KOPT-K1 (cell line): Measurements from ENCODE around the gene B3GAT1.

Source experiments
- H3K27ac ChIP-seq: fragments of 200-600 bp; sonication (generic); 2 replicates; pipeline ENCODE4 v1.5.1; 2016; ENCODE audit warnings: antibody characterized with exemption, mild to moderate bottlenecking, low read depth, low read length; ENCODE audit not compliant: poor library complexity, severe bottlenecking
- H3K36me3 ChIP-seq: fragments of 200-600 bp; sonication (generic); 2 replicates; pipeline ENCODE4 v1.5.1; 2017; ENCODE audit warnings: antibody characterized with exemption, mild to moderate bottlenecking, low read length, moderate library complexity; ENCODE audit not compliant: insufficient read depth
- H3K9me3 ChIP-seq: fragments of 200-600 bp; sonication (generic); 2 replicates; pipeline ENCODE4 v1.5.1; 2017; ENCODE audit warnings: antibody characterized with exemption, low read length, mild to moderate bottlenecking; ENCODE audit not compliant: insufficient read depth, poor library complexity, severe bottlenecking

The B3GAT1 gene

DNA sequence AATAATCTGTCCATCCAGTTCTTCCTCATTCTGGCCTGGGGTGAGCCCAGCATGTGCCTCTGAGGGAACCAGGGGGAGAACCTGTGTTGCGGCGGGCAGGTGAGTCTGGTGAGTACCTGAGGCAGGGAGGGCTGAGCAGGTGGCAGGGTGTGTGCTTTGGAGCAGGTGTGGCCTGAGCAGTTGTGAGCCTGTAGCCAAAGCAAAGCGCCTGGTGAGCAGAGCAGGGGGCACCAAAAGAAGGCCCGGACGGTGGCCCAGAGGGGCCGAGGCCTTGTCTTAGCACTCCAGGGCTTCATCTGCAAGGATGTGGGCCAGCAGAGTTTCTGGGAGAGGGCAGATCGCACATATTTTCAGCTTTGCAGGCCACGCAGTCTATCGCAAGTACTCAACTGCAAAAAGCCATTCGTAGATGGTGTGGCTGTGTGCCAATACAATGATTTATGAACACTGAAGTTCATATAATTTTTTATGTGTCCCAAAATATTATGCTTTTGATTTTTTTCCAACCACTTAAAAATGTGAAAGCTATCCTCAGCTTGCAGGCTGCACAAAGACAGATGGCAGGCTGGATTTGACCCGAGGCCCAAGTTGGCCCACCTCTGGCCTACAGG lies 71.6 kb downstream of the B3GAT1 start:
- H3K36me3 ChIP-seq, result no peaks in the 10 kb centered on the region

DNA sequence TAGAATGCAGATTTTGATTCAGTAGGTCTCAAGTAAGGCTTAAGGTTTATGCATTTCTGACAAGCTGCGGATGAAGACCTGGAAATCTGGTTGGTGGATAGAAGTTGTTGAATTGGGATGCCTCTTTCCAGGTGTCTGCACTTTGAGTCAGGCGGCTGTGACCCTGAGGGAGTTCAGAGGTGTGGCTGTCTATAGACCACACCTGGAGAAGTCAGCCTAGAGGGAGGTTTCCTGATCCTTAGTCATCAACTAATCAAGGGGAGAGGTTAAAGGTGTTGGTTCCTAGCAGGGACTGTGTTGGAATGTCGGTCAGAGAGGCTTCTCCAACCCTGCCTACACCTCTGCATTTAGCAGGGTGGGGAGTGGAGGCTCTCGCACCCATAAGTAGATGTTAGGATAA lies 72.3 kb downstream of the B3GAT1 start:
- no peaks in the 10 kb centered on the region for H3K9me3 ChIP-seq
- no peak overlapping the region for H3K27ac ChIP-seq
- no peaks in the 10 kb centered on the region for H3K36me3 ChIP-seq

More for the DNA sequence above, 71.6 kb downstream of the B3GAT1 start:
- Histone ChIP-seq H3K27ac (no peak overlapping the region), H3K9me3 (no peaks in the 10 kb centered on the region)

DNA sequence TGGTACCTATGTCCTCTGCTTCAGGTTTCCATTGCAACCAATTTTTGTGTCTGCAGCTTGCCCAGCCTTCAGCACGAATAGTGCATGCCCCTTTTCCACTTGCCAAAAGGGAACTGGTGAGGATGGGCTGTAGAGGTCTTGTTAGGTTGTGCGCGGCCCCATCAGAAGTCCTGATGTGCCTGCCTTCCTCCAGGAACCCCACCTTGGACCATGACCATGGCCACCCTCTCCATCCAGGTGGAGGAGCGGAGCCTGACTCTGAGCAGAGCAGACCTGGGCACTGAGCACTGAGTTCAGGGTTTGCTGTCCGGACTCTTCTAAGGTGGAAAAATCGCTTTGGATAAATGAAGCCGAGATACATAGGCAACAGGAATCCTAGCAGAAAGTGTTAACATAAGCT lies 73.4 kb downstream of the B3GAT1 start:
- Histone ChIP-seq H3K36me3 (no peaks in the 10 kb centered on the region), H3K27ac (no peak overlapping the region), H3K9me3 (no peaks in the 10 kb centered on the region)

DNA sequence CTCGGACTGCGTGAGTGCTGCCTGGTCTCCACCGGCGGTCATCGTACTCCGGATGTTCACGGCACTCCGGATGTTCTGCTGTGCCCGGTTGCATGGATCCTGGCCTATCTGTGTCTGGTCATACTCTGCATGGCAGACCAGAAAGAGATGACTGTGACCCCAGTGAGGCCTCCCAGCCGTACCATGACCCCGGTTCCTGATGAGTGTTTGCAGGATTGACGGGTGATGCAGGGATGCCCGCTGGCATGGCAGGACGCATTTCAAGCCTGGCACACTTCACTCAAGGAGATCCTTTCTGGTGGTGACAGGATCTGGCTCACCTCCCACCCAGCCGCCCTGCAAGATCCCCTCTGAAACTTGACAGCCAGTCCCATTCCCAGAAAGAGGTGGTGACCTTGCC lies 74.0 kb downstream of the B3GAT1 start:
- Histone ChIP-seq H3K9me3 (no peaks in the 10 kb centered on the region), H3K27ac (no peak overlapping the region), H3K36me3 (no peaks in the 10 kb centered on the region)

DNA sequence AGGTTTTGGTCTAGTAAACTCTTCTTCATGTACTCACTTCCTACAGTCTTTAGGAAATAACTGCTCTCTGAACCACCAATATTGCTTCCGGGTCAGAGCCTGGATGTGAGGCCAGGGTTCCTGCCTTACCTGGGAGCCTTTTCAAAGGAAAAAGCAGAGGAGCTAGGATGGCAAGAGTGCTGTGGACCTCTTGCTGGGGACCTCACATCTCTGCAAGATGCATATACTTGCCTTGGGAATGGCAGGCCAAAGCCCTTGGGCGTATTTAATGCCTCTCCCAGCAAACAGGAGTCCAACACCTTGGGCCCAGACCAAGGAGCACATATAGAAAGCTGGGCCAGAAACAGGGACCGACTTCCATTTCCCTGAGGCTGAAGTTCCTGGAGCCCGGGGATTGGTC lies 75.0 kb downstream of the B3GAT1 start:
- Histone ChIP-seq H3K9me3 (no peaks in the 10 kb centered on the region), H3K27ac (no peak overlapping the region), H3K36me3 (no peaks in the 10 kb centered on the region)

DNA sequence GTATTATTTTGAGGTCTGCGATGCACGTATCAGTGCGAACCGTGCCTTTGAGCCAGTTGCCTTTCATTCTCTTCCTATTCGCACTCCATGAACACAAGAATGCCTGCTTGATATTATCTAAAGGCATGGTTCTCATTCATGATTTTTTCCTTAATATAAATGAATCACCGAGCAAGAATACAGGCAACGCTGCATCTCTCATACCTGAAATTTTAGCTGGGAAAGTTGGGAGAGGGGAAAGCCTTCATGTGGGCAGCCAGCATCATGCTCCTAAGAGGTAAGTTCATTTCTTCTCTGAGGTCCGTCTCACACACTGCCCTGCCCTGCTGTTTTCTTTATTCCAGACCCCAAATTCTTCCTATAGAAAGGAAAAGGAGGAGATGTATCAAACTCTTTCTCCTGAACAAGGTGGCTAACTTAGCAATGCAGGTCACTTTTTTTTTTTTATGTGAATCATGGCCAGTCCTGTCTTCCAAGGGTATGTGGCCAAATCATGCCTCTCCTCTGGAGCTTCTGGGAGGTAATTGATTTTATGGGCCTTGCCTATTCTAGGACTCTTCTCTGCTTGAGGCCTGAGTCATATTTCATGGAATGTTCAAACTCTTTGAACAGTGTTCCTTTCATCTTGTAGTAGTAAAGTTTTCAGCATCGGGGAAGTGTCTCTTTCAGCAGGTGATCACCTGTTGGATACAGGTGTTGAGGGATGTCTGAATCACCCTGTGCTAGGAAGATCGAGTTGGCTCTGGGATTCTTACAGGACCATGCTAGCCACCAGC lies 77.1 kb downstream of the B3GAT1 start:
- H3K9me3 ChIP-seq, result no peaks in the 10 kb centered on the region
- H3K27ac ChIP-seq, result no peak overlapping the region
- no peaks in the 10 kb centered on the region for H3K36me3 ChIP-seq

DNA sequence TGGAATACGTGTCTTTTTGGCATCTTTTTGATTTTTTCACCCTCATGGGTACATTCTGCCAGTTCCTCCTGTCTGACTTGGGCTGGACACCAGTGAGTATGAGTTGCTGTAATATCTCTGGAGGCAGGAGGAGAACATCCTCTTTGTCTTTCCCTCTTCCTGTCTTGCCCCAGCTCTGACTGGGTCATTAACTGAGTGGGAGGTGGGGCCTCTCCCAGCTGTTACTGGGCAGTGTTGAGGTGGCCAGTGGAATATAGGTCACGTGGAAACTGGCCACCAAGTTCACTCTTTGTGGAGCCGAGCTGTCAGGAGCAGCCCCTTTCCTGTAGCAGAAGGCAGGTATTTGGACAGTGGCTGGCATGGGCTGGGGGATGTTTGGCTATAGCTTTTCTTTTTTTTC lies 78.1 kb downstream of the B3GAT1 start:
- Histone ChIP-seq H3K27ac (no peak overlapping the region), H3K9me3 (no peaks in the 10 kb centered on the region), H3K36me3 (no peaks in the 10 kb centered on the region)

DNA sequence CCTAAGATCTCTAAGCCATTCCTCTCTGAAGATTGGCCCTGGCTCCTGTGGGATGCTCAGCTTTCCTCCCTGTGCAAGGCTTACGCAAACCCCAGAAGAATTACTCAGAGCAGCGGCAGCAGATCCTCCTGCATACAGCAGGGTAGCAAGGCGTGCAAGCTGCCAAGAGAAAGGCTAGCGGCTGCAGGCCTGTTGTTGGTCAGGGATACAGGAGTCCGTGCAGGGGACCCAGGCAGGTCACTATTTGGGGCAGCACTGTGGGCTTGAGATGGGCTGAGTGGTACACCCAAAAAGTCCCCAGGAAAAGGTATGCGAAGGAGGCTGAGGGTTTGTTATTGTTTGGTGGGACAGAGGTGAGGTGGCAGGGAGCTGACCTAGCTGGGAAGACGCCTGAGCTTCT lies 78.7 kb downstream of the B3GAT1 start:
- H3K9me3 ChIP-seq, result no peaks in the 10 kb centered on the region
- H3K27ac ChIP-seq, result no peak overlapping the region
- no peaks in the 10 kb centered on the region for H3K36me3 ChIP-seq

DNA sequence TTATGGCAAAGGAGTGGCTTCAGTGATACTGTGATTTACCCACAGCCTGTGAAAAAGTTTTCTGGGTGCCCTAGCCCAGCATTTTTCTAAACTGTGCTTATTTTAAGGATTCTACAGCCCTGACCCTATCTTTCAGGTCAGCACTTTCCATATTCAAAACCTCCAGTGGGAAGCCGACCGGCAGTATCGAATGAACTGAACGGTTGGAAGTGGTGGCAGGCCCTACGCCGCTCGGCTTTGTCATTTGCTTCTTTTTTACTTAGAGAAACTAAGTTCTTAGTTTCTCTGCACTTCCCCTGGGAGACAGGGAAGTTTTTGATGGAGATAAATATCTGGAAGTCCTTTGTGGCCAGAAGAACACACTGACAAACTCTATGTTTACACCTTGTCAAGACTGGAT lies 79.3 kb downstream of the B3GAT1 start:
- Histone ChIP-seq H3K9me3 (no peaks in the 10 kb centered on the region), H3K36me3 (no peaks in the 10 kb centered on the region), H3K27ac (no peak overlapping the region)

DNA sequence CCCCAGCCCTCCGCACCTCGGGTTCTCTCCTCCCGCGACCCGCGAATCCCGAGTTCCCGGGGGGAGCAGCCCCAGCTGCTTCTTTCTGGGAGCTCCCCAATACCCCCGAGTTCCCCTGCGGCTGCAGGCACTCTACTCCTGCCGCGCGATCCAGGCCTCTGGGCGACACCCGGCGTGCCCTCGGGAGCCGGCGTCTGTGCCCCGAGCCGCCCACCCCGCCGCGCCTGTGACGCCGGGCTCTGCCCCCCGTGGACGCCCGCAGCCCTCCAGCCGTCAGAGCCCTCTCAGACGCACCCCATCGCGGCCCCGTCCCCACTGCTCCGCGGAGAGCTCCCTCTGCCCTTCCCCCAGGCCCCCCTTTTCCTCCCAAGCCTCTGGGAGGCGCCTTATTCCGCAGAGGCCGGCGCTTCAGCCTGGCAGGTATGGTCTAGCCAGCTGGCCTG lies 79.8 kb downstream of the B3GAT1 start:
- Histone ChIP-seq H3K27ac (no peak overlapping the region), H3K9me3 (no peaks in the 10 kb centered on the region), H3K36me3 (no peaks in the 10 kb centered on the region)

DNA sequence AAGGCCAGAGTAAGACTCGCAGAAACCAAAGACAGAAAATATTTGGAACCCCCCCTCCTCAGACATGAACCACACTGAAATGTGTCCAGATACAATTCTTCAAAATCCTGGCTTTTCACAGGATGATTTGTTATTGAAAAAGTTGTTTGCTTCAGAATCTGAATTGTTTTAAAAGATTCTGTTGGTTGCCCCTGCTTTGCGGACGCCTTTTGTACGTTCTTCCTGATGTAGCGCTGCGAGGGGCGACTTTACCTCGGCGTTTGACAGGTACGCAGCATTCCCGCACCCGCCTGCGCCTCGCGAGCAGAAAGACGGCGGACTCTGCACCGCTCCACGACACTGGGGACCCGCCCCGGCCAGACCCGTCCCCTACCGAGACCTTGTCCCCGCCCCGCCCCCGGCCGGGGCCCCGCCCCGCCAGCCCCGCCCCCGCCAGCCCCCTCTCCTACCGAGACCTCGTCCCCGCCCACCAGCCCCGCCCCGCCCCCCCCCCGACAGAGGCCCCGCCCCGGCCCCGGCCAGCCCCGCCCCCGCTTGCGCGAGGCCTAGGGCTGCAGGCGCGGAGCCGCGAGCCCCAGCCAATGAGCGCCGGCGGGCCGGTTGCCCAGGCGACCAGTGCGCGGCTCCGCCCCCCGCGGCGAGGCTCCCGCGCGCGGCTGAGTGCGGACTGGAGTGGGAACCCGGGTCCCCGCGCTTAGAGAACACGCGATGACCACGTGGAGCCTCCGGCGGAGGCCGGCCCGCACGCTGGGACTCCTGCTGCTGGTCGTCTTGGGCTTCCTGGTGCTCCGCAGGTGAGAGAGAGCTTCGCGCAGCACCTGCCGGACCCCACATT lies 80.5 kb downstream of the B3GAT1 start, which contains the start of gene GLB1L2:
TSS of gene GLB1L2 (plus strand) at position 635 of the 835 bp plus-strand sequence. CDS start at position 709, 74 bp downstream.
- no peaks in the 10 kb centered on the region for H3K36me3 ChIP-seq
- no peak within 1 kb of the TSS for H3K27ac ChIP-seq
- H3K9me3 ChIP-seq, result no peaks in the 10 kb centered on the region

DNA sequence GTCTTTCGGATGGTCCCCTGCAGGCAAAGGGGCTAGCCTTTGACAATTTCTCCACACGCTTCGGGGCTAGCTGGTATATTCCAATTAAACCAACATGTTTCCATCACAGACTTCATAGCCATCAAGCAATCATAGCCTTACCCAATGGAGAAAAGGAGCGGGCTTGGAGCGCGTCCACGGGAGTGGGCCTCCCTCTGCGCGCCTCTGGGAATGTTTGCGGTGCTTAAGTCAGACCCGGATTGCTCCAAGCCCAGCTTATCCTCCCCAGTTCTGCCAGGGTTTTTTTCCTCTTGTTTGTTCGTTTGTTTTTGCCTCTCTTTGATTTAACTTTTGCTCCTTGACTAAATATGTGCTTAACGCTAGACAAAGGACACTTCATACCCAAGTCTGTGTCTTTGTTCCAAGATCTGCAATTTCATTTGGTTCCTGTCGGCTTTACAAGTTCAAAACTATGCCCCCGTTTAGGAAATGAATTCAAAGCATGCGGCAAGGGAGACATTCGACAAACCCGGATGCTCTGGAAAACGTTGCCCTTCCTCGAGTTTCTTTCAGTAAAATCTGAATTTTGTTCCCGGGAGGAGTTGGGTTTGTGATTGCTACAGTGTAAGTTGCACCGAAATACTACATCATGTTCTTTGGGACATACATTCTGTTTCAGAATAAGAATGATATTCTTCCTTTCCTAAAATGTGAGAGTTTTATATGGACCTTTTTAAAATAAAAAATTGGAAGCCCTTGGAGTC lies 81.3 kb downstream of the B3GAT1 start:
- no peak overlapping the region for H3K27ac ChIP-seq
- no peaks in the 10 kb centered on the region for H3K36me3 ChIP-seq
- H3K9me3 ChIP-seq, result no peaks in the 10 kb centered on the region
